Trophoblast cell (in vitro differentiated cells and primary cell): ENCODE measurements around the gene IFNA6. TPM values are rescaled to one million over a fixed set of nuclear protein-coding genes. Genes with fewer than 3 reads are reported as not detected.

ENCODE experiments used
- DNase-seq, 2 donors: peaks; one replicate each; pipeline ENCODE4 v3.0.0-alpha.2; 2016
- H2AFZ ChIP-seq: 2 replicates; pipeline ENCODE4 v1.6.1; 2013; ENCODE audit warnings: low read length, moderate library complexity, mild to moderate bottlenecking; ENCODE audit not compliant: insufficient read depth, poor library complexity
- H2AK5ac ChIP-seq: 2 replicates; pipeline ENCODE4 v1.6.1; 2013; ENCODE audit warnings: mild to moderate bottlenecking, low read length
- H2BK120ac ChIP-seq: 2 replicates; pipeline ENCODE4 v1.6.1; 2013; ENCODE audit warnings: low read length, mild to moderate bottlenecking, moderate library complexity; ENCODE audit not compliant: insufficient read depth, poor library complexity
- H2BK12ac ChIP-seq: 2 replicates; pipeline ENCODE4 v1.6.1; 2013; ENCODE audit warnings: mild to moderate bottlenecking, low read length, moderate library complexity
- H2BK5ac ChIP-seq: 2 replicates; pipeline ENCODE4 v1.6.1; 2013; ENCODE audit warnings: low read length, low read depth, moderate library complexity, mild to moderate bottlenecking; ENCODE audit not compliant: poor library complexity
- H3K14ac ChIP-seq: 2 replicates; pipeline ENCODE4 v1.6.1; 2013; ENCODE audit warnings: mild to moderate bottlenecking, low read length
- H3K18ac ChIP-seq: 2 replicates; pipeline ENCODE4 v1.6.1; 2013; ENCODE audit warnings: mild to moderate bottlenecking, low read length
- H3K23ac ChIP-seq: 2 replicates; pipeline ENCODE4 v1.6.1; 2013; ENCODE audit warnings: low read length
- H3K27ac ChIP-seq: 2 replicates; pipeline ENCODE4 v1.5.1; 2013; ENCODE audit warnings: low read depth, mild to moderate bottlenecking, inconsistent platforms, low read length, moderate library complexity
- H3K27me3 ChIP-seq: 2 replicates; pipeline ENCODE4 v1.6.1; 2013; ENCODE audit warnings: inconsistent platforms, mild to moderate bottlenecking, low read length, moderate library complexity; ENCODE audit not compliant: insufficient read depth
- H3K36me3 ChIP-seq, 2 experiments: 1 replicate in 1 of 2; 2 replicates in 1 of 2; pipeline ENCODE4 v1.6.1; 2013; ENCODE audit warnings: low read length in 2 of 2, mild to moderate bottlenecking in 2 of 2, moderate library complexity in 1 of 2; ENCODE audit not compliant: insufficient read depth in 2 of 2, control insufficient read depth in 1 of 2
- H3K4ac ChIP-seq: 2 replicates; pipeline ENCODE4 v1.6.1; 2013; ENCODE audit warnings: low read depth, mild to moderate bottlenecking, low read length, moderate library complexity
- H3K4me1 ChIP-seq, 2 experiments: 1 replicate in 1 of 2; 2 replicates in 1 of 2; pipeline ENCODE4 v1.6.1; 2013; ENCODE audit warnings: low read length in 2 of 2, mild to moderate bottlenecking in 2 of 2, moderate library complexity in 1 of 2; ENCODE audit not compliant: insufficient read depth in 2 of 2, control insufficient read depth in 1 of 2
- H3K4me2 ChIP-seq: 2 replicates; pipeline ENCODE4 v1.6.1; 2013; ENCODE audit warnings: inconsistent platforms, mild to moderate bottlenecking, low read length, moderate library complexity
- H3K4me3 ChIP-seq: 2 replicates; pipeline ENCODE4 v1.5.1; 2013; ENCODE audit warnings: mild to moderate bottlenecking, low read depth, low read length, inconsistent platforms
- H3K79me1 ChIP-seq: one replicate; pipeline ENCODE4 v1.6.1; 2013; ENCODE audit warnings: low read length
- H3K79me2 ChIP-seq: 2 replicates; pipeline ENCODE4 v1.6.1; 2013; ENCODE audit warnings: low read length, mild to moderate bottlenecking; ENCODE audit not compliant: control insufficient read depth, insufficient read depth, poor library complexity
- H3K9ac ChIP-seq: 2 replicates; pipeline ENCODE4 v1.6.1; 2013; ENCODE audit warnings: mild to moderate bottlenecking, low read length
- H3K9me3 ChIP-seq: 2 replicates; pipeline ENCODE4 v1.6.1; 2013; ENCODE audit warnings: low read depth, mild to moderate bottlenecking, control low read depth, inconsistent platforms, low read length; ENCODE audit not compliant: insufficient read depth
- H4K12ac ChIP-seq: 2 replicates; pipeline ENCODE4 v1.6.1; 2013; ENCODE audit warnings: low read depth, mild to moderate bottlenecking, low read length, moderate library complexity
- H4K8ac ChIP-seq: 2 replicates; pipeline ENCODE4 v1.6.1; 2013; ENCODE audit warnings: low read depth, mild to moderate bottlenecking, low read length, moderate library complexity
- H4K91ac ChIP-seq: one replicate; pipeline ENCODE4 v1.6.1; 2013; ENCODE audit warnings: low read depth, mild to moderate bottlenecking, low read length, moderate library complexity
- WGBS: extraction: QIAGEN DNeasy Blood & Tissue Kit; methylation state at CpG from one replicate; pipeline ENCODE4 v1.1.7; 2013; ENCODE audit warnings: missing lambda C conversion rate; ENCODE audit not compliant: insufficient read length, insufficient coverage; ENCODE audit errors: extremely low coverage; 5-methylcytosine and 5-hydroxymethylcytosine counted together
- polyA plus RNA-seq: library from polyadenylated mRNA; stranded (reverse); fragments of 200-250 nt; gene quantifications from 2 replicates; pipeline ENCODE4 v1.2.3, GENCODE V29; 2013

The IFNA6 gene
- not detected in 2 replicates for polyA plus RNA-seq

- Histone ChIP-seq H2BK12ac (no peak within 1 kb of the TSS), H2BK5ac (no peak within 1 kb of the TSS), H3K9ac (no peak within 1 kb of the TSS), H3K4ac (no peak within 1 kb of the TSS), H3K4me1 (no peaks in the 10 kb centered on the region), H3K18ac (no peak within 1 kb of the TSS), H3K36me3 (no peaks in the 10 kb centered on the region), H2BK120ac (no peak within 1 kb of the TSS), H3K14ac (no peak within 1 kb of the TSS), H3K4me2 (no peak within 1 kb of the TSS), H3K4me3 (no peak within 1 kb of the TSS), H4K8ac (no peak within 1 kb of the TSS), H3K23ac (no peak within 1 kb of the TSS), H4K91ac (no peak within 1 kb of the TSS), H3K27me3 (no peaks in the 10 kb centered on the region), H3K9me3 (no peaks in the 10 kb centered on the region), H3K79me1 (no peaks in the 10 kb centered on the region), H2AK5ac (no peak within 1 kb of the TSS), H3K27ac (no peak within 1 kb of the TSS), H2AFZ (no peak within 1 kb of the TSS), H3K79me2 (no peaks in the 10 kb centered on the region), H4K12ac (no peak within 1 kb of the TSS)
- DNase-seq: no peak
- WGBS: no CpG with 5 or more reads among the region's 1 CpG
These were observed at the start of gene IFNA6 for GRCh38 chr9:21350787-21351186. IFNA6 (minus strand) TSS chr9:21350887; CDS start chr9:21350887, 0 bp downstream.

DNA sequence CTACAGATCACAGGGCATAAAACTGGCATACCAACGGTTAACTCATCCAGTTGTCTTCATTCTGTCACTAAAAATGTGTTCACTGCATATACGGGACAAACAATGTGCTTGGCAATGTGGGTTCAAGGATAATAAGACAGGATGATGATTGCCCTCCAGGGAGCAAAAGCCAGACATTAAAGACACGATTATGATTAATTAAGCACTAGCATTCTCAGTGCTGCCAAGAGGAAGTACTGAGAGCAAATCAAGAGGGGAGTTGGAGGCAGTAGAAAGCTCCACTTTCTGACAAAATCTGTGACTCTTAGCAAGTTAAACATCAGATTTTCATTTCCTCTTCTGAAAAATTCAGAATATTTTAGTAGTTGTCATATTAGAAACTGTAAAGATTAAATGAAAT lies 49.3 kb upstream of the IFNA6 start:
- Histone ChIP-seq H3K4ac (no peak overlapping the region), H3K4me3 (no peak overlapping the region), H4K12ac (no peak overlapping the region), H2BK5ac (no peak overlapping the region), H2BK120ac (no peak overlapping the region), H2BK12ac (no peak overlapping the region), H3K79me2 (no peaks in the 10 kb centered on the region), H3K9ac (no peak overlapping the region), H3K9me3 (no peaks in the 10 kb centered on the region), H3K23ac (no peak overlapping the region), H3K27me3 (no peaks in the 10 kb centered on the region), H4K8ac (no peak overlapping the region), H3K14ac (no peak overlapping the region), H3K4me2 (no peak overlapping the region), H2AK5ac (no peak overlapping the region), H3K27ac (no peak overlapping the region), H2AFZ (no peak overlapping the region), H4K91ac (no peak overlapping the region), H3K36me3 (no peaks in the 10 kb centered on the region), H3K79me1 (no peaks in the 10 kb centered on the region), H3K18ac (no peak overlapping the region), H3K4me1 (no peaks in the 10 kb centered on the region)
- no CpG with 5 or more reads among the region's 3 CpGs for WGBS
- DNase-seq: no peak

DNA sequence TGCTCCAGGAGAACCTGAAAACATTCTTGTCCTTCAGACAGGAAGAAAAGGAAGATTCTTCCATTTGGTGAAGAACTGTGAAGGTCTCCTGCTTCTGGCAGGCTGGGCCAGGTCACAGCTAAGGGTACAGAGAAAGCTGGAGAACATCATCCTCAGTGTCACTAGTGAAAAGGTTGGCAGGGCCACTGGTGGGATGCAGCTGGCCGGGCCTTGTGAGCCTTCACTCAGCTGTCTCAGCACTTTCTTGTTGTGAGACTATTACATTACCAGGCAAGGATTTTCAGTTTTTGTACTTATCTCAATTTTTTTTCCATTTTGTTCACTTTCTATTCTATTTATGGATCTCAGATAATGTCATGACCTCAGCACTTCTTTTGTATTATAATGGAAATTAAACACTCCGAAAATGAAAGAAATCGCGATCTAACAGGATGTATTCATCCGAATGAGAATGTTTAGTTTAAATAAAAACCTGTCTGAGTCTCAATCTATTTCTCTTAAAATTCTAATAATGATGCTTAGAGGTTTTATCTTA lies 48.3 kb upstream of the IFNA6 start:
- Histone ChIP-seq H3K4me2 (no peak overlapping the region), H3K36me3 (no peaks in the 10 kb centered on the region), H3K4me3 (no peak overlapping the region)

DNA sequence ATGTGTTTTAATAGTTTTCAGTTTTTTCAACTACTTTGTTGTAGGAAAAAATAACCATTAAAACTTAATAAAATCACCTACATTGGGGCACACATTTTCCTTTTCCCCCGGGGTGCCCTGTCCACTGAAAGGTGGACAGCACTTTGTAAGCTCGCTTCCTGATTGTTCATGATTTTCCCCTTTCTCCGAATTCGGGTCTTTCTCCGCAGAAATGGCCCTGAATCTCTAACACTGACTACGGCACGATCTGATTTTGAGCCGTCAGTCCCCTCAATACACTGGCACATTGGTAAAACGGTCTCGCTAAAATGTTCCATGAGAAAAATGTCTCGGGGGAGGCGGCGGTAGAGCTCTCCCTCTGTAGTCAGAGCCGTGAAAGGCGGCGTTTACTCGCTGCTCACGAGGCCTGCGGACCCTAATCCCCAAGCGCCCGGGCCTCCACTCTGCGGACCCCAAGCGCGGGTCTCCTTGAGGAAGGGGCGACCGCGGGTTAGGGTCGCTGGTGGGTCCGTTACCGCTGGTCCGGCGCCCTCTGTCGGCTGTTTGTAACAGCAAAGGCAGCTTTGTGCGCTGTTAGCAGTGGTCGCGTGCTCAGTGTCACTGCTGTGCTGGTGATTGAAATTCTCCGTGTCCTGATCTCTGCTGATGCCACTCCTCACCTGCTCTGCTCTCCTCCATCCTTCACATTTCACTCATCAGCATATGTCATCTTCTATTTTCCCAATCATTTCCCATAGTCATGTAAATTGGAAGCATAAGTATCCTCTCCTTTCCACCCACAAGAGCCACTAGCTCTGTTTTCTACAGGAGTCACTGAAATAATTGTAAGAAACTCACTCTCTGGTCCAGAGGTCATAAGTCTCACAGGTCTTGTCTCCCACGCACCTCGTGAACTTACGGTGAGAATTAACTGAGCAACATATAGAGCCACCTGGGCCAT lies 45.4 kb upstream of the IFNA6 start:
- Histone ChIP-seq H2AFZ (peak overlapping the region; percentile 68), H3K18ac (no peak overlapping the region), H4K8ac (peak overlapping the region; percentile 69), H2AK5ac (no peak overlapping the region), H3K9me3 (no peaks in the 10 kb centered on the region), H3K27me3 (no peaks in the 10 kb centered on the region), H2BK5ac (no peak overlapping the region), H3K4me2 (peak overlapping the region; percentile 86), H3K79me2 (no peaks in the 10 kb centered on the region), H4K91ac (no peak overlapping the region), H3K4me3 (peak overlapping the region; percentile 72), H3K79me1 (no peaks in the 10 kb centered on the region), H3K14ac (no peak overlapping the region), H3K27ac (no peak overlapping the region), H4K12ac (peak overlapping the region; percentile 4), H3K36me3 (no peaks in the 10 kb centered on the region), H3K4me1 (no peaks in the 10 kb centered on the region), H2BK12ac (no peak overlapping the region), H3K4ac (no peak overlapping the region), H2BK120ac (no peak overlapping the region), H3K9ac (peak overlapping the region; percentile 24), H3K23ac (no peak overlapping the region)
- no CpG with 5 or more reads among the region's 40 CpGs for WGBS
- peak; percentile 17 to 55 for DNase-seq

More for the DNA sequence above, 48.3 kb upstream of the IFNA6 start:
- Histone ChIP-seq H3K4ac (no peak overlapping the region), H3K9me3 (no peaks in the 10 kb centered on the region), H4K12ac (no peak overlapping the region), H3K79me1 (no peaks in the 10 kb centered on the region), H2BK12ac (no peak overlapping the region), H2BK120ac (no peak overlapping the region), H3K9ac (no peak overlapping the region), H2AK5ac (no peak overlapping the region), H3K14ac (no peak overlapping the region), H3K4me1 (no peaks in the 10 kb centered on the region), H3K23ac (no peak overlapping the region), H3K27me3 (no peaks in the 10 kb centered on the region), H3K27ac (no peak overlapping the region), H3K18ac (no peak overlapping the region), H4K8ac (no peak overlapping the region), H3K79me2 (no peaks in the 10 kb centered on the region), H4K91ac (no peak overlapping the region), H2AFZ (no peak overlapping the region), H2BK5ac (no peak overlapping the region)
- WGBS: no CpG with 5 or more reads among the region's 5 CpGs
- no peak for DNase-seq
